ENCODE data around the gene NTHL1.

Gene NTHL1

DNA sequence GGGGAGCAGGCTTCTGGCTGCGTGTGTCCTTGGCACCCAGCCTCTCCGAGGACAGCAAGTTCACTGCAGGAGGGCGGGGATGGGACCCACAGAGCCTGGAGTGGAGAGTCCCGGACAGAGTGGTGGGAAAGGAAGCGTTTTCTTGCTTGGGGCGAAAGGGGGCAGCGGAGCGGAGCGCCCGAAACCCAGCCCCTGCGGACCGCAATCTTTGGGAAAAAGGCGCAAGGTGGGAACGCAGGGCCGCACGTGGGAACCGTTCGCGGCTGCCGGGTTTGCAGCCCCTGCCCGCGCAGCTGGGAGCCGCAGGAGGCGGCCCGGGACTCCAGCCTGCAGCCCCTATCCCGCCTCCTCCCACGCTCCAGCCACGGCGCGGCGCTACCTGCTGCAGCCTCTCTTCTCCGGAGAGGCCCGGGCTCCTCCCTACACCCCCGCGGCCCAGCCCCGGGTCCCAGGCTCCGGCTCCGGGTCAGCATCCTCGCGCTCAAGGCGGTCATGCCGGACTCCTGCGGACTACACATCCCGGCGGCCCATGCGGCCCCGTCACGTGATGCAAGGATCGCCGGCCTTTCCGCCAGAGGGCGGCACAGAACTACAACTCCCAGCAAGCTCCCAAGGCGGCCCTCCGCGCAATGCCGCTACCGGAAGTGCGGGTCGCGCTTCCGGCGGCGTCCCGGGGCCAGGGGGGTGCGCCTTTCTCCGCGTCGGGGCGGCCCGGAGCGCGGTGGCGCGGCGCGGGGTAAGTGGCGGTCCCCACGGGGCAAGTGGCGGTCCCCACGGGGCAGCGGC is at the start of gene NTHL1, which contains the start of gene TSC2:
Gene NTHL1 (minus strand): TSS at position 505 of the 786 bp plus-strand sequence. CDS start 11 bp downstream, at position 494.
Gene TSC2 (plus strand): TSS at position 656 of the 786 bp plus-strand sequence. CDS start 631 bp downstream, outside the sequence.
- no peaks in the 10 kb centered on the region for H3K27me3 Mint-ChIP-seq
- peaks cover 13 to 20% of the 10 kb centered on the region in 2 donors for H3K36me3 Mint-ChIP-seq
- H3K27ac Mint-ChIP-seq: peak within 1 kb of the TSS; percentile 89
- no peaks in the 10 kb centered on the region for H3K9me3 Mint-ChIP-seq
- peak within 1 kb of the TSS; percentile 93 to 95 for H3K4me3 Mint-ChIP-seq
- H3K4me1 Mint-ChIP-seq: peaks cover 24 to 38% of the 10 kb centered on the region in 2 donors
- peak; percentile 96 to 98 for ATAC-seq (replicated peaks)
- DNase-seq: peak; percentile 96

DNA sequence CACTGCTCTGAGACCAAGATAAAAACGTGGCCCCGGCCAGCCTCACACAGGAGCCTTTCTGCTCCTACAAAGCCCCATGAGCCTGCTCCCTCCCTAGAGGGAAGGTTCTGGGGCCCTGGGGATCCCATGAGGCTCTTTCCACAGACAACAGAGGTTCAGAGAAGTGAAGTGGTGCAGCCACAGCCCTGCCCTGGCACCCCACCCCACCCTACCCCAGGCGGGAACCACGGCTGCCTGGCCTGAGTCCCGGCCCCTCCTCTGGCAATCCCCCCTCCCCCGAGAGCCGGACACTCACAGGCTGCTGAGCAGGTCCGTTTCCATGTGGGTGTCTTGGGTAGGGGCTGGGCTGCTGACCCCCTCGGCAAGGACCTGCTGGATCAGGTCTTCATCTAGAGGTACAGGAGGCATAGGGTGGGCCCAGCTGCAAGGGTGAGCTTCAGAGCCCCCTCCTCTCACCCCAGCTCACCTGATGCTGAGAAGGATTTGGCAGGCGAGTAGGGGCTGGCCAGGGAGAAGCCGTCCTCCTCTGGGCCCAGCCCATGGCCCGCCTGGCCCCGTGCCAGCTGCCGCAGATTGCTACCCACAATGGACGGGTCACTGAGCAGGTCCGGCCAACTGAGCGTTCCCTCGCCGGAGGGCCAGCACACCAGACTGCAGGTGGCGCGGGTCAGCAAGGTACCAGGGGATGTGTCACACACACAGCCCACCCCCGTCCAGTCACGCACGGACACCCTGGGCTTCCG is 49.4 kb upstream of the NTHL1 start:
- Mint-ChIP-seq H3K9me3 (no peaks in the 10 kb centered on the region), H3K27me3 (no peaks in the 10 kb centered on the region), H3K4me1 (no peaks in the 10 kb centered on the region), H3K27ac (peak overlapping the region; percentile 39), H3K4me3 (no peak overlapping the region), H3K36me3 (peaks cover 24 to 29% of the 10 kb centered on the region in 2 donors)
- ATAC-seq (replicated peaks) (no peak), DNase-seq (no peak)

DNA sequence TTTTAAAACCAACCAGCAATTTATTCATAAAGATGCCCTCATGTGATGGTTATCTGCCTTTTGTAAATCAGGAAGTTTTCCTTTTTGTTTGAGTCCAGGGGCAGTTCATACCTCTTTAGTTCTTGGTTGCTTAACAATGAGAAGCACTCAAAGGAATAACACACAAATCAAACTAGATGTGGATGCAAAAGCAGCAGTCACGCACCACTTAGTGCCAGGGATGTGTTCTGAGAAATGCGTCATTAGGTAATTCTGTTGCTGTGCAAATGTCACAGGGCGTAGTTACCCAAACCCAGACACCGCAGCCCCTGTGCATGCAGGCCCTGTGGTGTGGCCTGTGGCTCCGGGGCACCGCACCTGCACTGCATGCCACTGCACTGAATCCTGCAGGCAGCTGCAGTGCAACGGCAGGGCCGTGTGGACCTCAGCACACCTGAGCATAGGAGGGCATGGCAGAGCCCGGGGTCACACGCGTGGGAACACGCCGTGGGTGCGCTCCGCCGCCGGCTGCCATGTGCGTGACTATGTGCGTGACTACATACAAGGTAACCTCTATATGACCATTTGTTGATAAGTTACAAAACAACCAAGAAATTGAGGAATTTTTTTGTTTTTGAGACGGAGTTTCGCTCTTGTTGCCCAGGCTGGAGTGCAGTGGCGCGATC is 48.4 kb upstream of the NTHL1 start:
- no peaks in the 10 kb centered on the region for H3K27me3 Mint-ChIP-seq
- no peak overlapping the region for H3K27ac Mint-ChIP-seq
- no peak overlapping the region for H3K4me3 Mint-ChIP-seq
- ATAC-seq (replicated peaks) (no peak), DNase-seq (no peak)
- H3K9me3 Mint-ChIP-seq: no peaks in the 10 kb centered on the region
- no peaks in the 10 kb centered on the region for H3K4me1 Mint-ChIP-seq
- peaks cover 23% of the 10 kb centered on the region in 2 donors for H3K36me3 Mint-ChIP-seq

DNA sequence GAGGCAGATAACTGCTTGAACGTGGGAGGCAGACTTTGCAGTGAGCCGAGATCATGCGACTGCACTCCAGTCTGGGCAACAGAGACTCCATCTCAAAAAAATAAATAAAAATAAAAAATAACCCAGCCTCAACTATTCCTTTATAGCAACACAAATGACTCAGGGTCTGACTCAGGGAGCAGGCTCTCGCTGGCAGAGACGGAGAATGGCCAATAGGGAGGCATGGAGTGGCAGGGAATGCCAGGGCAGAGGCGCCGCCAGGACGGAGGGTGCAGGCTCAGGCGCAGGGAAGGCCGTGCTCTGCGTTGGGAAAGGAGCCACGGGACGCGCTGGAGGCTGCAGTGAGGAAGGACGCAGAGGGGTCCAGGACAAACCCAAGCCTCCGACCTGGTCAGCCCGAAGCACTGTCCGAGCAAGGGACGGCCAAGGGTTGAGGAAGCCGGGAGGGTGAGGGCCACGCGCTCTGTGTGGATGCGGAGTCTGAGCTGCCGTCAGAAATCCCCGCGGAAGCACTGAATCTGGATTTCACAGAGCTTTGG is 47.8 kb upstream of the NTHL1 start:
- H3K27me3 Mint-ChIP-seq: no peaks in the 10 kb centered on the region
- H3K4me1 Mint-ChIP-seq: no peaks in the 10 kb centered on the region
- no peak for DNase-seq
- H3K9me3 Mint-ChIP-seq: no peaks in the 10 kb centered on the region
- ATAC-seq (replicated peaks): no peak
- no peak overlapping the region for H3K4me3 Mint-ChIP-seq
- H3K27ac Mint-ChIP-seq: no peak overlapping the region
- peaks cover 26 to 27% of the 10 kb centered on the region in 2 donors for H3K36me3 Mint-ChIP-seq

DNA sequence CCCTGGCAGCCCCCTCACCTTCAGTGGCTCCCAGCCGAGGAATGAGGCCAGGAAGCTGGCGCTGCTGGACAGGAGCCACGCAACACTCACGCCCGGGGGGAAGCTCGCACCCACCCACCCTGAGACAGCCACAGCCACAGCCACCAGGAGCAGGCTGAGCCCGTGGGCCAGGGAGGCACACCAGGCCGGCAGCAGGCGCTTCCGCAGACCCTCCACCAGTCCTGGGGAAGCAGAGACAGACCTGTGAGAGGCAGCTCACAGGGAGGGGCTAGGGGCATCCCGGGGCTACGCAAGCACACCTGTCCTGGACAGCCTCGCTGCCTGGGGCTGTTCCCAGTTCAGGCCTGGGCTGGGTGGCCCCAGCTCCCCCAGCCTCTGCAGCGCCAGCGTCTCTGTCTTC is 46.2 kb upstream of the NTHL1 start:
- Mint-ChIP-seq H3K27ac (no peak overlapping the region), H3K27me3 (no peaks in the 10 kb centered on the region), H3K9me3 (no peaks in the 10 kb centered on the region), H3K4me3 (no peak overlapping the region), H3K4me1 (no peaks in the 10 kb centered on the region), H3K36me3 (peaks cover 28 to 36% of the 10 kb centered on the region in 2 donors)
- ATAC-seq (replicated peaks) (no peak), DNase-seq (no peak)

DNA sequence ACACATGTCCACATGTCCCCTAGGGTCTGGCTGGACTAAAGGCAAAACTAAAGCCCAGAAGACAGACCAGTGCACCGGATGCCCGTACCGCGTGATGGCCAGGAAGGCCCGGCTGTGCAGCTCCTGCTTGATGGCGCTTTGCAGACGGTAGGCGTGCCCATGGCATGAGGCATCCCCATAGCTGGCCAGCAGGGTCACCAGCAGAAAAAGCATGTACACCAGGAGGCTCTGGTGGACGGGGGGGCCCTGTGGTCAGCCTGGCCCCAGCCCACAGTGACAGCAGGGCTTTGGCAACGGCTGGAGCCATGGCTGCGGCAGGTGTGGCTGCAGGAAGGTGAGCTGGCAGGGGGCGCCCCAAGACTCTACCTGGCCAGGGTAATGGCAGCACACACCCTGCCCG is 45.2 kb upstream of the NTHL1 start:
- ATAC-seq (replicated peaks) (no peak), DNase-seq (no peak)
- Mint-ChIP-seq H3K27ac (no peak overlapping the region), H3K4me3 (no peak overlapping the region), H3K9me3 (no peaks in the 10 kb centered on the region), H3K4me1 (no peaks in the 10 kb centered on the region), H3K36me3 (peaks cover 31 to 42% of the 10 kb centered on the region in 2 donors), H3K27me3 (no peaks in the 10 kb centered on the region)

DNA sequence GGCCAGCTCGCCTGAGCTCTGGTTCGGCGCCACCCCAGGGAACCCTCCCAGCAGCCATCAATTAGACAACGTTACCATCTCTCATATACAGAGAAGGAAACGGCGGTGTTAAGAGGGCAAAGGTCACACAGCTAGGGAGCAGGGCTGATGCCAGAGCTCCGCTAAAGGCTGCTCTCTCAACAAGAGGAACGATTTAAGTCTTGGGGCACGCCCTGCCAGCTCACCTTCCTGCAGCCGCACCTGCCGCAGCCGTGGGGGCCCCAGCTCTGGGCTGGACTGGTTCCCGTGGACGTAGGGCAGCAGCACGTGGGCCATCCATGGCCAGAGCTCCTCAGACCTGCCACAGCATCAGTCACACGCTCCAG is 44.6 kb upstream of the NTHL1 start:
- ATAC-seq (replicated peaks): no peak
- H3K4me1 Mint-ChIP-seq: peaks cover 1 to 3% of the 10 kb centered on the region in 2 donors

DNA sequence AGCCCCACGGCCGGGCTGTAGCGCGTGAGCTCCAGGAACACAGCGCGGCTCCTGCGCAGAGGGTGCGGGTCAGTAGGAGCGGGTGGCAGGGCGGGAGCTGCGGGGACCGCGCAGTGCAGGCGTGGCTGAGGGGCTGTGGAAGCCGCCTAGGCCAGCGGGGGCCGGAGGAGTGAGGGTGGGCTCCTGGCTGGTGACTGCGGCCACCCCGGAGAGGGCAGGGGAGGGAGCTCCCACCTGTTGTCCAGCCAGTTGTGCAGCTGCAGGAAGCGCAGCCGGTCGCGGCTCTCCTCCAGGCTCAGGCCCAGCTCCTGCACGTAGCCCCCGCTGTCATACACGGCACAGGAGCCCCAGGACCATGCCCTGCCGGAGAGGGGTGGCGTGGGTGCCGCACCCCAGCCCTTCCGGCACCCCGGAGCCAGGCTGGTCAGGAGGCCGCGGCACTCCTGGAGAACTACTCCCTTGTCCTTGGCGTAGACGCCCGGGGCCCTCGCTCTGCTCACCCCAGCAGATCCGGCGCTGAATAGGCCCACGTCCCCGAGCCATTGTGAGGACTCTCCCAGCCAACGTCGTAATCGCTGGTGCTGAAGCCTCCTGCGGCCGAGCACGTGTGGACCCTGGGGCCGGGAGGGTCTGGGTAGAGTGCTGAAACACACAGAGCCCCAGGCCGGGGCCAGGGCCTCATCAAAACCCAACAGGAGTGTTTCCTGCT is 44.1 kb upstream of the NTHL1 start:
- peaks cover 4 to 7% of the 10 kb centered on the region in 2 donors for H3K4me1 Mint-ChIP-seq
- no peak overlapping the region for H3K27ac Mint-ChIP-seq
- H3K4me3 Mint-ChIP-seq: no peak overlapping the region
- ATAC-seq (replicated peaks) (no peak), DNase-seq (no peak)
- peaks cover 36 to 42% of the 10 kb centered on the region in 2 donors for H3K36me3 Mint-ChIP-seq
- H3K9me3 Mint-ChIP-seq: no peaks in the 10 kb centered on the region
- H3K27me3 Mint-ChIP-seq: no peaks in the 10 kb centered on the region

More for the DNA sequence above, 44.6 kb upstream of the NTHL1 start:
- no peak for DNase-seq
- no peaks in the 10 kb centered on the region for H3K27me3 Mint-ChIP-seq
- no peaks in the 10 kb centered on the region for H3K9me3 Mint-ChIP-seq
- peaks cover 33 to 42% of the 10 kb centered on the region in 2 donors for H3K36me3 Mint-ChIP-seq
- no peak overlapping the region for H3K27ac Mint-ChIP-seq
- H3K4me3 Mint-ChIP-seq: no peak overlapping the region

DNA sequence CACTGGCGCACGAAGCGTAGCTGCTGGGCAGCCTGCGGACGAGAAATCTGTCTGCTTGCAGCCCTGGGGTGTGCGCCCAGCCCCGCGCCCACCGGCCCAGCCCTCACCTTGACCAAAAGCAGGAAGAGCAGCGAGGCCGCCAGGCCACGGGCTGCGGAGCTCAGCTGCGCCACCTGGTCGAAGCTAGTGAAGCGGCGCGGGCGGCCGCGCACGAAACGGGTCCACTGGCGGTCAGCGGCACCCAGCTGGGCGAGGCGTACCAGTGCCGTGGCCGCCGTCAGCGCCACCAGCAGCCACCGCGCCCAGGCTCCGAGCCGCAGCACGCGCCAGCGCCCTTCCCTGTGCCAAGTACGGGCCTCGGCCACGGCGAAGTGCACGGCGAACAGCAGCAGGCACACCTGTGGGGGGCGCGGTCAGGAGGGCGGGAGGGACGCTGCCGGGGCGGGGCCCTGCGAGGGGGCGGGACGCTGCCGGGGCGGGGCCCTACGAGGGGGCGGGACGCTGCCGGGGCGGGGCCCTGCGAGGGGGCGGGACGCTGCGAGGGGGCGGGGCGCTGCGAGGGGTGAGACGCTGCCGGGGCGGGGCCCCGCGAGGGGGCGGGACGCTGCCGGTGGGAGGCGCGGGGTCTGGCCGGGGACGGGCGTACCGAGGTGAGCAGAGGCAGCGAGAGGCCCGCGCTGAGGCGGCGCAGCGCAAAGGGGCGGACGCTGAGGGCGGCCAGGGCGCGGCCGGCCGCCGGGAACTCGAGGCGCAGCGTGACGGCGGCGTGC is 43.3 kb upstream of the NTHL1 start:
- H3K36me3 Mint-ChIP-seq: peaks cover 35 to 41% of the 10 kb centered on the region in 2 donors

DNA sequence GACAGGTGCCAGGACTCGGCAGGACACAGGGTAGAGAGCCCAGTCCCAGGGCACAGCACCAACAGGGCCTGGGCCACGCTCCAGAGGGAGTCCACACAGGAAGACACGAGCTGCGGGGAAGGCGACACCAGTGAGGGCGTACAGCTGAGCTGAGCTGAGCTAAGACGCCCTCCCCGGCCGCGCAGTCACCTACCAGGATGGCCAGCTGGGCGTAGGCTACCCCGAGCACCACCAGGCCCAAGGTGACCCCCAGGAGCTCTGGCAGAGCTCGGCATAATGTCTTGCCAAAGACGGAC is 42.8 kb upstream of the NTHL1 start:
- no peak overlapping the region for H3K4me3 Mint-ChIP-seq
- H3K9me3 Mint-ChIP-seq: no peaks in the 10 kb centered on the region
- no peak for DNase-seq
- peaks cover 34 to 35% of the 10 kb centered on the region in 2 donors for H3K36me3 Mint-ChIP-seq
- peaks cover 6 to 13% of the 10 kb centered on the region in 2 donors for H3K4me1 Mint-ChIP-seq
- H3K27ac Mint-ChIP-seq: no peak overlapping the region
- no peaks in the 10 kb centered on the region for H3K27me3 Mint-ChIP-seq
- no peak for ATAC-seq (replicated peaks)

More for the DNA sequence above, 43.3 kb upstream of the NTHL1 start:
- DNase-seq: no peak
- Mint-ChIP-seq H3K4me1 (peaks cover 4 to 7% of the 10 kb centered on the region in 2 donors), H3K9me3 (no peaks in the 10 kb centered on the region), H3K27me3 (no peaks in the 10 kb centered on the region), H3K27ac (no peak overlapping the region), H3K4me3 (no peak overlapping the region)
- ATAC-seq (replicated peaks): peak in 1 of 2 donors; percentile 21

DNA sequence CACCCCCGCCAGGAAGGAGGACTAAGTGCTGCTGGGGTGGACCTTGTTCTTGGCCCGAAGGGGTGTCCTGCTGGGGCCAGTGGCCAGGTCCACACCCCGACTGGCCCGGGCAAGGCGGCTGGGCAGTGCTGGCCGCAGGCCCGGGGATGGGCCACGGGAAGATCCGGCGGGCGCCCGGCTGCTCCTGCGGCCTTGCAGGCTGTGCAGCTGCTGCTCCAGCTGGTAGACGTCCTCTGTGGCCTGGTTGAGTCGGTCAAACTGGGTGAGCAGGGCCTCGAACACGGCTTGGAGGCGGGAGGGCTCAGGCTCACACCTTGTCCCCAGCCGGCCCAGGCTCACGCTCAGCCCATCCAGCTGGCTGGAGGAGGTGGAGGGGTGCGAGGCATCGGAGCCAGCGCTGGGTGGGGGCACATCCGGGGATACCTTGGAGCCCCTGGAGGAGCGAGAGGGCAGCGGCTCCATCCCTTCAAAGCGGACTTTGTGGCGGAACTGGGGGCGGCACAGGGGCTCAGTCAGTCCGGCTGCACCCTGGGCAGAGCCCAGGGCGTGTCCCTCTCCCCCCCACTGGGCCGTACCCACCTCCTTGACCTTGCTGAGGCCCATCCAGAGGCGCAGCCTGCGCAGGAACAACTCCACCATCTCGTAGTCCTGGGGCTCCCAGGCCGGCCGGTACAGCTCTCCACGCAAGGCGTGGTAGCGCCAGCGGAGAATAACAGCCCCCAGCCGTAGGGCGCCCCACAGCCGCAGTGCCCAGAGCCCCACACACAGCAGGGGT is 42.3 kb upstream of the NTHL1 start:
- peaks cover 33 to 38% of the 10 kb centered on the region in 2 donors for H3K36me3 Mint-ChIP-seq
- H3K4me3 Mint-ChIP-seq: no peak overlapping the region
- DNase-seq (no peak), ATAC-seq (replicated peaks) (no peak)
- no peaks in the 10 kb centered on the region for H3K9me3 Mint-ChIP-seq
- peaks cover 9 to 18% of the 10 kb centered on the region in 2 donors for H3K4me1 Mint-ChIP-seq
- H3K27ac Mint-ChIP-seq: no peak overlapping the region
- H3K27me3 Mint-ChIP-seq: no peaks in the 10 kb centered on the region

DNA sequence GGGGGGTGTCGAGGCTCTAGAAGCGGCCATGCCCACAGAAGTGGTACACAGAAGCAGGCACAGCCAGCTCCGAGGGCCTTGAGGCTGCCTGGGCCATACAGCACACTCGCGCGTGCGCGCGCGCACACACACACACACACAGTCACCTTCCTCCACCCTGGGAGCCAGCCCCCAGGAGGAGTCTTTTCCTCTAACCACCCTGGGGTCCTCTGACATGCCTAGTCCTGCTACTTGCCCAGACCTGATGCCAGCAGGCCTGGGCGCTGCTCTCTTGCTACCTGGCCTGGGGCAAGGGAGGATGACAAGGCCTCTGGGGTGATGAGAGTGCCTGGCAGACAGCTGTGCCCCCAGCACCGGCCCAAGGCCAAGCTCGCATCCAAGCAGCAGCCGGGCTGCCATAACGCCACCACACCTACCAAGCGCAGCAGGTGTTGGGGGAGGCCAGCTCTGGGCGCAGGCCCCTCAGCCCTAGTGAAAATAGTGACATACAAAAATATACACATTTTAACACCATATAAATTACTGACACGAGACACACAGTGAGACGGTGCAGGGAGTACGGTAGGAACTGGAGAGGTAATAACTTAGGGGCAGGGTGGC is 41.2 kb upstream of the NTHL1 start:
- no peaks in the 10 kb centered on the region for H3K9me3 Mint-ChIP-seq
- ATAC-seq (replicated peaks): no peak
- peaks cover 9 to 19% of the 10 kb centered on the region in 2 donors for H3K4me1 Mint-ChIP-seq
- no peak overlapping the region for H3K27ac Mint-ChIP-seq
- DNase-seq: no peak
- peaks cover 31 to 38% of the 10 kb centered on the region in 2 donors for H3K36me3 Mint-ChIP-seq
- H3K27me3 Mint-ChIP-seq: no peaks in the 10 kb centered on the region
- H3K4me3 Mint-ChIP-seq: no peak overlapping the region
